Stomach (tissue), 9 donors: Measurements from ENCODE around the gene OTOG. TPM values are rescaled to one million over a fixed set of nuclear protein-coding genes. Genes with fewer than 3 reads are reported as not detected.

Experiments
- DNase-seq, 2 donors: peaks; one replicate each; pipeline versions ENCODE4 v3.0.0 to v3.0.0-alpha.2; 2013 to 2019
- H3K27ac ChIP-seq, 5 donors: fragments of 200-600 bp in 4 of 5; sonication (generic) in 4 of 5; one replicate each; pipeline ENCODE4 v1.5.1; 2013 to 2019; ENCODE audit warnings: mild to moderate bottlenecking in 1 of 5, moderate library complexity in 1 of 5
- H3K27me3 ChIP-seq, 3 donors: fragments of 200-600 bp; sonication (generic); one replicate each; pipeline ENCODE4 v1.5.1; 2017 to 2019; ENCODE audit warnings: mixed run types in 1 of 3
- H3K36me3 ChIP-seq, 4 donors: fragments of 200-600 bp; sonication (generic); 1 replicate in 3 of 4; 2 replicates in 1 of 4; pipeline ENCODE4 v1.5.1; 2016 to 2019
- H3K4me1 ChIP-seq, 4 donors: fragments of 200-600 bp; sonication (generic); one replicate each; pipeline ENCODE4 v1.5.1; 2016 to 2019
- H3K4me3 ChIP-seq, 4 donors: fragments of 200-600 bp; sonication (generic) in 3 of 4; one replicate each; pipeline ENCODE4 v1.5.1; 2016 to 2019; ENCODE audit warnings: mild to moderate bottlenecking in 1 of 4
- H3K9me3 ChIP-seq, 4 donors: fragments of 200-600 bp; sonication (generic); one replicate each; pipeline ENCODE4 v1.5.1; 2016 to 2019
- CTCF ChIP-seq, 7 experiments: fragments of 450-650 bp in 4 of 7; fragments of 200-600 bp in 3 of 7; sonication (generic) in 3 of 7; IDR thresholded peaks; one replicate each; pipeline ENCODE4 v1.5.1; 2016 to 2019; ENCODE audit warnings: antibody characterized with exemption in 7 of 7, control low read depth in 2 of 7, mild to moderate bottlenecking in 1 of 7
- EP300 ChIP-seq: sonication (generic); formaldehyde crosslinking; IDR thresholded peaks from one replicate; pipeline ENCODE4 v1.6.1; 2017; ENCODE audit warnings: antibody characterized with exemption
- POLR2A ChIP-seq, 4 donors: fragments of 450-650 bp; IDR thresholded peaks; one replicate each; pipeline ENCODE4 v1.6.1; 2016; ENCODE audit warnings: antibody characterized with exemption in 4 of 4, control low read depth in 2 of 4, mild to moderate bottlenecking in 1 of 4, moderate library complexity in 1 of 4
- POLR2AphosphoS5 ChIP-seq, 3 donors: sonication (generic); formaldehyde crosslinking; IDR thresholded peaks; one replicate each; pipeline ENCODE4 v1.6.1; 2016; ENCODE audit warnings: antibody characterized with exemption in 3 of 3
- WGBS, 5 donors: extraction: QIAGEN DNeasy Blood & Tissue Kit in 3 of 5; methylation state at CpG; one replicate each; pipeline versions ENCODE4 v1.1.5 to v1.1.7; 2013 to 2018; 5-methylcytosine and 5-hydroxymethylcytosine counted together
- intact Hi-C: fragments of 100-400 bp; cut with DNase I; formaldehyde crosslinking; loops from one replicate; pipeline ENCODE4 v1.15.1; 2023; ENCODE audit warnings: low total_unique reads
- polyA plus RNA-seq, 3 donors: library from polyadenylated mRNA; stranded (reverse); fragments of 200-250 nt; gene quantifications; one replicate each; pipeline ENCODE4 v1.2.3, GENCODE V29; 2013
- total RNA-seq, 5 donors: library from RNA; depleted of rRNA; stranded (reverse); fragments of >200 nt; gene quantifications; one replicate each; pipeline versions ENCODE4 v1.1.0 to v1.2.3, GENCODE V29; 2014 to 2016
- donor health status: healthy with polysubstance abuse.
- donor health status: Bipolar disorder and iron deficiency.
- donor health status: healthy.

Gene OTOG
- total and polyA plus RNA-seq, 8 donors, result not detected

- H3K27me3 ChIP-seq, result peaks cover 0 to 4% (median 0%) of the 10 kb centered on the region in 3 donors
- no peaks in the 10 kb centered on the region for H3K36me3 ChIP-seq
- no peaks in the 10 kb centered on the region for H3K9me3 ChIP-seq
- TF ChIP-seq POLR2A (IDR thresholded peaks at IDR 0.05) (no peak), CTCF (IDR thresholded peaks at IDR 0.05) (no peak), EP300 (no peak), POLR2AphosphoS5 (IDR thresholded peaks at IDR 0.05) (no peak)
- WGBS, 5 donors, result 65 to 82% (median 71%) methylated on average over 4 of the region's 4 CpGs
- no peak overlapping the region for H3K4me3 ChIP-seq
- H3K27ac ChIP-seq, result no peak overlapping the region
- no peak for DNase-seq
- H3K4me1 ChIP-seq, result no peaks in the 10 kb centered on the region
- intact Hi-C loops, result no loop called here
Measured at GRCh38 chr11:17637901-17638300, 90.8 kb downstream of the OTOG start.

- no peak for DNase-seq
- TF ChIP-seq POLR2A (IDR thresholded peaks at IDR 0.05) (no peak), EP300 (no peak), CTCF (IDR thresholded peaks at IDR 0.05) (no peak)
- Histone ChIP-seq H3K27me3 (peaks cover 0 to 4% (median 0%) of the 10 kb centered on the region in 3 donors), H3K27ac (no peak overlapping the region), H3K9me3 (no peaks in the 10 kb centered on the region), H3K4me1 (no peaks in the 10 kb centered on the region), H3K4me3 (no peak overlapping the region), H3K36me3 (no peaks in the 10 kb centered on the region)
- 72 to 85% (median 80%) methylated on average over 3 to 9 of the region's 9 CpGs for WGBS, 5 donors
- intact Hi-C loops, result no loop called here
Measured at GRCh38 chr11:17638311-17638710, 91.3 kb downstream of the OTOG start.

GRCh38 chr11:17639091-17639490 is 92.0 kb downstream of the OTOG start:
- WGBS, 5 donors, result 75 to 91% (median 80%) methylated on average over 4 of the region's 4 CpGs
- Histone ChIP-seq H3K27me3 (peaks cover 0 to 4% (median 0%) of the 10 kb centered on the region in 3 donors), H3K4me3 (no peak overlapping the region), H3K9me3 (no peaks in the 10 kb centered on the region), H3K36me3 (no peaks in the 10 kb centered on the region), H3K4me1 (peaks cover 0 to 7% (median 0%) of the 10 kb centered on the region in 4 donors), H3K27ac (no peak overlapping the region)
- no peak for DNase-seq
- TF ChIP-seq POLR2A (IDR thresholded peaks at IDR 0.05), result no peak
- TF ChIP-seq POLR2AphosphoS5 (IDR thresholded peaks at IDR 0.05), result no peak
- TF ChIP-seq CTCF (IDR thresholded peaks at IDR 0.05), result no peak
- TF ChIP-seq EP300, result no peak
- intact Hi-C loops, result no loop called here

DNA sequence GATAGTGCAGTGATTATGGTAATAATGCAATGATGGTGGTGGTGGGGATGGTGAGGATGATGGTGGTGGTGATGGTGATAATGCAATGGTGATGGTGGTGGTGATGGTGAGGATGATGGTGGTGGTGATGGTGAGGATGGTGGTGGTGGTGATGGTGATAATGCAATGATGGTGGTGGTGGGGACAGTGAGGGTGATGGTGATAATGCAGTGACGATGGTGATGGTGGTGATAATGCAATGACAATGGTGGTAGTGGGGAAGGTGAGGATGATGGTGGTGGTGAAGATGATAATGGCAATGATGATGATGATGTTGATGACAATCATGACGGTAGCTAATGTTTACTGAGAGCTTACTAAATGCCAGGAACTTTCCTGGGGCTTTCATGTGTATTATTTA is 92.7 kb downstream of the OTOG start:
- peaks cover 0 to 4% (median 0%) of the 10 kb centered on the region in 3 donors for H3K27me3 ChIP-seq
- intact Hi-C loops, result no loop called here
- H3K27ac ChIP-seq, result no peak overlapping the region
- H3K4me1 ChIP-seq, result peaks cover 0 to 9% (median 0%) of the 10 kb centered on the region in 4 donors
- 63 to 77% (median 68%) methylated on average over 2 of the region's 2 CpGs for WGBS, 5 donors
- no peaks in the 10 kb centered on the region for H3K36me3 ChIP-seq
- no peak overlapping the region for H3K4me3 ChIP-seq
- TF ChIP-seq POLR2AphosphoS5 (IDR thresholded peaks at IDR 0.05) (no peak), CTCF (IDR thresholded peaks at IDR 0.05) (no peak), EP300 (no peak), POLR2A (IDR thresholded peaks at IDR 0.05) (no peak)
- no peaks in the 10 kb centered on the region for H3K9me3 ChIP-seq
- DNase-seq, result no peak
